ENCODE measurements around the gene PITPNC1. TPM values are rescaled to one million over a fixed set of nuclear protein-coding genes. Genes with fewer than 3 reads are reported as not detected.
A peak's percentile ranks its signal among the peaks of the same experiment; 100 is the strongest.
"Not testable (repeated sequence)": the region's sequence is repeated elsewhere in the genome, so short reads cannot be mapped to it uniquely, and the experiment has no call there.

The PITPNC1 gene
- total RNA-seq, 1 donor from 2014 or later: 8.1 TPM

- H3K9me3 ChIP-seq: no peaks in the 10 kb centered on the region
- no peaks in the 10 kb centered on the region for H3K36me3 ChIP-seq
- H3K27me3 ChIP-seq: no peaks in the 10 kb centered on the region
- intact Hi-C loops (cut with DNase I): loop anchor here (10.0 kb wide), 1 partner anchor 50 kb away; no protein-coding TSS in a partner anchor
- peaks cover 26% of the 10 kb centered on the region for H3K4me1 ChIP-seq
- H3K4me3 ChIP-seq: no peak overlapping the region
- TF ChIP-seq POLR2AphosphoS5 (IDR thresholded peaks at IDR 0.05; ENCODE audit: insufficient read depth in 1 of 2, low read depth in 1 of 2): no peak
- no peak for TF ChIP-seq POLR2A (IDR thresholded peaks at IDR 0.05)
- TF ChIP-seq, protein P1, sequence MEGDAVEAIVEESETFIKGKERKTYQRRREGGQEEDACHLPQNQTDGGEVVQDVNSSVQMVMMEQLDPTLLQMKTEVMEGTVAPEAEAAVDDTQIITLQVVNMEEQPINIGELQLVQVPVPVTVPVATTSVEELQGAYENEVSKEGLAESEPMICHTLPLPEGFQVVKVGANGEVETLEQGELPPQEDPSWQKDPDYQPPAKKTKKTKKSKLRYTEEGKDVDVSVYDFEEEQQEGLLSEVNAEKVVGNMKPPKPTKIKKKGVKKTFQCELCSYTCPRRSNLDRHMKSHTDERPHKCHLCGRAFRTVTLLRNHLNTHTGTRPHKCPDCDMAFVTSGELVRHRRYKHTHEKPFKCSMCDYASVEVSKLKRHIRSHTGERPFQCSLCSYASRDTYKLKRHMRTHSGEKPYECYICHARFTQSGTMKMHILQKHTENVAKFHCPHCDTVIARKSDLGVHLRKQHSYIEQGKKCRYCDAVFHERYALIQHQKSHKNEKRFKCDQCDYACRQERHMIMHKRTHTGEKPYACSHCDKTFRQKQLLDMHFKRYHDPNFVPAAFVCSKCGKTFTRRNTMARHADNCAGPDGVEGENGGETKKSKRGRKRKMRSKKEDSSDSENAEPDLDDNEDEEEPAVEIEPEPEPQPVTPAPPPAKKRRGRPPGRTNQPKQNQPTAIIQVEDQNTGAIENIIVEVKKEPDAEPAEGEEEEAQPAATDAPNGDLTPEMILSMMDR (IDR thresholded peaks at IDR 0.05): no peak
- H3K27ac ChIP-seq: no peak overlapping the region
- DNase-seq (ENCODE audit: extremely low spot score in 2 of 2): no peak
These were observed 37.5 kb downstream of the PITPNC1 start for GRCh38 chr17:67414559-67414958.

GRCh38 chr17:67415291-67415690 is 38.2 kb downstream of the PITPNC1 start:
- DNase-seq (ENCODE audit: extremely low spot score in 2 of 2): no peak
- intact Hi-C loops (cut with DNase I): loop anchor here (10.0 kb wide), 1 partner anchor 50 kb away; no protein-coding TSS in a partner anchor
- no peaks in the 10 kb centered on the region for H3K9me3 ChIP-seq
- H3K36me3 ChIP-seq: no peaks in the 10 kb centered on the region
- no peaks in the 10 kb centered on the region for H3K27me3 ChIP-seq
- no peak overlapping the region for H3K27ac ChIP-seq
- peaks cover 26% of the 10 kb centered on the region for H3K4me1 ChIP-seq
- no peak for TF ChIP-seq POLR2AphosphoS5 (IDR thresholded peaks at IDR 0.05; ENCODE audit: insufficient read depth in 1 of 2, low read depth in 1 of 2)
- H3K4me3 ChIP-seq: no peak overlapping the region

- H3K4me3 ChIP-seq: no peak overlapping the region
- H3K27ac ChIP-seq: no peak overlapping the region
- H3K27me3 ChIP-seq: no peaks in the 10 kb centered on the region
- no peaks in the 10 kb centered on the region for H3K36me3 ChIP-seq
- TF ChIP-seq, protein P1 (IDR thresholded peaks at IDR 0.05): no peak
- TF ChIP-seq POLR2A (IDR thresholded peaks at IDR 0.05): no peak
- no peak for TF ChIP-seq POLR2AphosphoS5 (IDR thresholded peaks at IDR 0.05; ENCODE audit: insufficient read depth in 1 of 2, low read depth in 1 of 2)
- intact Hi-C loops (cut with DNase I): loop anchor here (10.0 kb wide), 1 partner anchor 47 kb away; no protein-coding TSS in a partner anchor
- H3K9me3 ChIP-seq: no peaks in the 10 kb centered on the region
- DNase-seq (ENCODE audit: extremely low spot score in 2 of 2): no peak
- H3K4me1 ChIP-seq: peaks cover 30% of the 10 kb centered on the region
These were observed 40.4 kb downstream of the PITPNC1 start for GRCh38 chr17:67417507-67417906.

- intact Hi-C loops (cut with DNase I): no loop called here
- Histone ChIP-seq H3K4me1 (peaks cover 22% of the 10 kb centered on the region), H3K36me3 (no peaks in the 10 kb centered on the region), H3K9me3 (no peaks in the 10 kb centered on the region), H3K4me3 (no peak overlapping the region), H3K27ac (peak overlapping the region; percentile 41), H3K27me3 (no peaks in the 10 kb centered on the region)
- TF ChIP-seq, protein P1 (IDR thresholded peaks at IDR 0.05): no peak
- no peak for TF ChIP-seq POLR2AphosphoS5 (IDR thresholded peaks at IDR 0.05; ENCODE audit: insufficient read depth in 1 of 2, low read depth in 1 of 2)
- no peak for TF ChIP-seq POLR2A (IDR thresholded peaks at IDR 0.05)
- no peak for DNase-seq (ENCODE audit: extremely low spot score in 2 of 2)
These were observed 43.9 kb downstream of the PITPNC1 start for GRCh38 chr17:67420994-67421393.

DNA sequence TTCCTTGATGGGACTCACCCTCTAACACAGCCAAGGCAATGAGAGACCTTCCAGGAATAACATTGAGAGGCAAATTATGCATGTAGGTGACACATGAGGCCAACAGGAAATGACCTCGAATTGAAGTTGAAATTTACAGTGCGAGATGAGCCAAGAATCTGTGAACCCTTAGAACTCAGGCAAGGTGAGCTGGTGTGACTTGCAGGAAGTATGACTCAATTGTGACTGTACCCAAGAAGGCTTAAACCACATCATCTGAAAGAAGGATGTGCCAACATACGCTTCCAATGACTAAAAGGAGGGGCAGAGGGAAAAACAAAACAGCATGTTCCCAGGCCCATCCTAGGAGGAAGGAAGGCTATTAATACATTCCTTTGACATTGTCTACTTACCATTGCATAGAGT is 44.8 kb downstream of the PITPNC1 start:
- peaks cover 22% of the 10 kb centered on the region for H3K4me1 ChIP-seq
- H3K9me3 ChIP-seq: no peaks in the 10 kb centered on the region
- H3K27me3 ChIP-seq: no peaks in the 10 kb centered on the region
- no peaks in the 10 kb centered on the region for H3K36me3 ChIP-seq
- H3K4me3 ChIP-seq: no peak overlapping the region
- intact Hi-C loops (cut with DNase I): no loop called here
- peak overlapping the region; percentile 41 for H3K27ac ChIP-seq
- TF ChIP-seq, protein P1 (IDR thresholded peaks at IDR 0.05): no peak
- TF ChIP-seq POLR2A (IDR thresholded peaks at IDR 0.05) (no peak), POLR2AphosphoS5 (IDR thresholded peaks at IDR 0.05; ENCODE audit: insufficient read depth in 1 of 2, low read depth in 1 of 2) (peak; percentile 27 to 97)
- DNase-seq (ENCODE audit: extremely low spot score in 2 of 2): no peak

- H3K36me3 ChIP-seq; H3K9me3 ChIP-seq; H3K4me3 ChIP-seq; DNase-seq (ENCODE audit: extremely low spot score in 2 of 2); H3K27me3 ChIP-seq; intact Hi-C loops (cut with DNase I): not testable (repeated sequence)
- Histone ChIP-seq H3K4me1 (peaks cover 22% of the 10 kb centered on the region), H3K27ac (peak overlapping the region; percentile 38)
These were observed 45.2 kb downstream of the PITPNC1 start for GRCh38 chr17:67422296-67422695.
